Endothelial cell of umbilical vein (primary cell): ENCODE measurements around the gene EHD1. TPM values are rescaled to one million over a fixed set of nuclear protein-coding genes. Genes with fewer than 3 reads are reported as not detected.
A peak's percentile ranks its signal among the peaks of the same experiment; 100 is the strongest.

Source experiments
- BruUV-seq: library from RNA; stranded (reverse); fragments of 400-500 nt; replicated peaks from 2 replicates; lab custom pipeline; 2021; lab: Mats Ljungman, UMichigan
- CTCF ChIA-PET: fragments of 300-600, 350-600 bp; sonication (Branson Sonifier 250); formaldehyde crosslinking; loops from one replicate; lab custom pipeline; 2021; ENCODE audit warnings: antibody characterized with exemption, inconsistent platforms; lab: Charles Lee
- POLR2A ChIA-PET: fragments of 300-600, 350-600 bp; sonication (Branson Sonifier 250); formaldehyde crosslinking; loops from one replicate; lab custom pipeline; 2021; ENCODE audit warnings: antibody characterized with exemption, inconsistent platforms; lab: Charles Lee
- DNase-seq: peaks from one replicate; pipeline ENCODE4 v3.0.0-alpha.2; 2011; ENCODE audit warnings: low read depth, low spot score
- FAIRE-seq: peaks from 2 replicates; lab custom pipeline; 2011; peaks lifted over from hg19 to GRCh38; lab: Jason Lieb, UNC
- H2AFZ ChIP-seq: 2 replicates; pipeline ENCODE4 v1.6.0; 2012; ENCODE audit warnings: low read depth, low read length, control low read depth, inconsistent platforms
- H3K27ac ChIP-seq: 2 replicates; pipeline ENCODE4 v1.5.1; 2011; ENCODE audit warnings: low read depth, mild to moderate bottlenecking, control low read depth, low read length, moderate library complexity; ENCODE audit not compliant: insufficient read depth
- H3K27me3 ChIP-seq, 2 experiments: 2 replicates each; pipeline versions ENCODE4 v1.6.0 to v1.6.1; 2011; ENCODE audit warnings: low read length in 2 of 2, mixed read lengths in 1 of 2; ENCODE audit not compliant: control insufficient read depth in 2 of 2, insufficient read depth in 2 of 2
- H3K36me3 ChIP-seq, 2 experiments: 2 replicates in 1 of 2; 3 replicates in 1 of 2; pipeline ENCODE4 v1.5.1; 2011; ENCODE audit warnings: low read length in 2 of 2, mild to moderate bottlenecking in 1 of 2, moderate library complexity in 1 of 2; ENCODE audit not compliant: control insufficient read depth in 2 of 2, insufficient read depth in 2 of 2; ENCODE audit errors: extremely low read depth in 1 of 2
- H3K4me1 ChIP-seq: 3 replicates; pipeline ENCODE4 v1.5.1; 2011; ENCODE audit warnings: mild to moderate bottlenecking, low read length; ENCODE audit not compliant: control insufficient read depth, insufficient read depth; ENCODE audit errors: extremely low read depth
- H3K4me2 ChIP-seq: 2 replicates; pipeline ENCODE4 v1.6.1; 2011; ENCODE audit warnings: low read length, control low read depth, mixed read lengths; ENCODE audit not compliant: insufficient read depth
- H3K4me3 ChIP-seq, 3 experiments: fragments of 200-600 bp in 1 of 3; sonication (generic), shearing (Covaris generic) in 1 of 3; replicated peaks in 1 of 3; 2 replicates each; pipeline ENCODE4 v1.5.1; 2011 to 2016; ENCODE audit warnings: control low read depth in 3 of 3, low read length in 3 of 3, mild to moderate bottlenecking in 2 of 3, inconsistent platforms in 1 of 3, low read depth in 1 of 3, moderate library complexity in 1 of 3; ENCODE audit not compliant: insufficient read depth in 1 of 3
- H3K79me2 ChIP-seq: 2 replicates; pipeline ENCODE4 v1.6.0; 2012; ENCODE audit warnings: low read length, inconsistent platforms; ENCODE audit not compliant: control insufficient read depth, insufficient read depth
- H3K9ac ChIP-seq: replicated peaks from 2 replicates; pipeline ENCODE3; 2011; ENCODE audit warnings: low read length, control low read depth; ENCODE audit not compliant: insufficient read depth; ENCODE audit errors: extremely low read depth
- H3K9me1 ChIP-seq: replicated peaks from 3 replicates; pipeline ENCODE4 v1.6.0; 2011; ENCODE audit warnings: mild to moderate bottlenecking, low read length; ENCODE audit not compliant: control insufficient read depth, insufficient read depth; ENCODE audit errors: extremely low read depth
- H3K9me3 ChIP-seq: replicated peaks from 2 replicates; pipeline ENCODE4 v1.5.1; 2012; ENCODE audit warnings: low read length, inconsistent platforms; ENCODE audit not compliant: control insufficient read depth, insufficient read depth
- H4K20me1 ChIP-seq: replicated peaks from 2 replicates; pipeline ENCODE3; 2011; ENCODE audit warnings: mild to moderate bottlenecking, low read length; ENCODE audit not compliant: control insufficient read depth, insufficient read depth; ENCODE audit errors: extremely low read depth
- CTCF ChIP-seq, 2 donors: IDR thresholded peaks; 1 replicate in 1 of 2; 2 replicates in 1 of 2; pipeline ENCODE4 v1.5.1; 2011; ENCODE audit warnings: low read length in 2 of 2, mild to moderate bottlenecking in 2 of 2, moderate library complexity in 2 of 2, control low read depth in 1 of 2, inconsistent platforms in 1 of 2, low read depth in 1 of 2; ENCODE audit not compliant: insufficient read depth in 1 of 2; ENCODE audit errors: extremely low read depth in 1 of 2
- EZH2 ChIP-seq: IDR thresholded peaks from 2 replicates; pipeline ENCODE4 v1.6.1; 2012; ENCODE audit warnings: borderline replicate concordance, low read depth, mild to moderate bottlenecking, moderate library complexity, low read length, inconsistent platforms; ENCODE audit not compliant: severe bottlenecking
- FOS ChIP-seq: IDR thresholded peaks from 2 replicates; pipeline ENCODE4 v1.6.1; 2011; ENCODE audit warnings: mild to moderate bottlenecking, low read length, moderate library complexity, borderline replicate concordance; ENCODE audit not compliant: insufficient read depth
- GATA2 ChIP-seq: IDR thresholded peaks from 2 replicates; pipeline ENCODE4 v1.7.0; 2011; ENCODE audit warnings: low read depth, mild to moderate bottlenecking, moderate library complexity, mixed read lengths, low read length; ENCODE audit not compliant: insufficient read length, insufficient read depth
- JUN ChIP-seq: IDR thresholded peaks from 2 replicates; pipeline ENCODE4 v1.6.1; 2011; ENCODE audit warnings: borderline replicate concordance, low read depth; ENCODE audit not compliant: insufficient read length, insufficient read depth
- MAX ChIP-seq: IDR thresholded peaks from 2 replicates; pipeline ENCODE4 v1.6.1; 2011; ENCODE audit not compliant: insufficient read depth, insufficient read length
- MYC ChIP-seq: IDR thresholded peaks from one replicate; pipeline ENCODE4 v1.6.1; 2011; ENCODE audit warnings: mild to moderate bottlenecking, low read depth, low read length
- POLR2A ChIP-seq: IDR thresholded peaks from 2 replicates; pipeline ENCODE4 v1.6.1; 2012; ENCODE audit warnings: low read depth, mild to moderate bottlenecking, control low read depth, low read length
- POLR2AphosphoS5 ChIP-seq: IDR thresholded peaks from 2 replicates; pipeline ENCODE4 v1.6.1; 2012; ENCODE audit warnings: low read depth, mild to moderate bottlenecking, control low read depth, low read length, moderate library complexity; ENCODE audit not compliant: insufficient read depth
- dilution Hi-C: fragments of 300-500 bp; cut with MboI; formaldehyde crosslinking; loops from one replicate; pipeline ENCODE4 v1.15.0; 2019; ENCODE audit warnings: low sequenced_read_pairs; ENCODE audit not compliant: extremely low pct_ligation_motif_present
- intact Hi-C: fragments of 100-400 bp; cut with micrococcal nuclease; formaldehyde crosslinking; loops from one replicate; pipeline ENCODE4 v1.10.0; 2022
- polyA plus RNA-seq, 4 experiments: library from polyadenylated mRNA; depleted of rRNA in 3 of 4; stranded (reverse) in 3 of 4; unstranded in 1 of 4; fragments of >200 nt; gene quantifications; 2 replicates each; pipeline versions ENCODE4 v1.2.1 to v1.2.3, GENCODE V29; 2011 to 2012; ENCODE audit warnings: missing spikeins in 1 of 4
- total RNA-seq: library from RNA; stranded (reverse); gene quantifications from 2 replicates; pipeline ENCODE4 v1.2.3, GENCODE V29; 2021

EHD1 gene
- total and polyA plus RNA-seq, 2 donors (not counting 3 experiments of a cell fraction or from before 2014, with no cell fraction given) = 109 to 136 TPM

DNA sequence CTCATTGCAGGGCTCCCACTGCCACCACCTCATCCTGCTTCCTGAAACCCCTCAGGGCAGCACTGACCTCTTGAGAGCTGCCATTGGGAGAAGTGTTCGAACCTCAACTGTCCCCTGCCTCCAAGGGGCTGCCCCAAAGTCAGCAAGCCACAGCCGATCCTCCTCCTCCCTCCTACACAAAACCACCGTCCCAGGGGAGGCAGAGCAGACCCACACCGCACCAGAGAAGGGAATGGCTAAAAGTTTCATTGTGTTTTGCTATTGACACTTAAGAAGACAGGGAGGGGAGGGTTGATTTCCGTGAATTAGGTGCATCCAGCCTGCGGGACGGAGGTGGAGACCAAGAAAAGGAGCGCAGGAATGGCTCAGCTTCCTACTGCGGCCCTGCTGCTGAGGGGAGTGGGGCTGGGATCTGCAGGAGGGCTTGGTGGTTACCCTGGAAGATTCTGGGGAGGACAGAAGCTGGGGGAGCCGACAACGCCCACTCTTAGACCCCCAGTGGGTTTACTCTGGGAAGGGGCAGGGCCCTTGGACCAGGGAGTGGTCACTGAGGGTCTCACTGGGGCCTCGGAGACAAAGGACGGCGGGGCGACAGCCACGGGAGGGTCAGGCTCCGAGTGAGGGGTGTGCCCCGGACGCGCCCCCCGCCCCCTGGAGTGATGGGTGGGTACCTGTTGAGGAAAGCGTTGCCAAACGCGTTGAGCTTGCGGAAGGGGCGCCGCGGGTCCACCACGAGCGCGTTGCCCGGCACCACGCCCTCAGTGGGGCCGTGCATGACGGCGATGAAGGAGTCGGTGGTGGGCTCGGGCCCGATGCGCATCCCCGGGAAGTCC lies 815 bp downstream of the EHD1 start:
- Histone ChIP-seq H3K79me2 (peaks cover 50% of the 10 kb centered on the region), H3K27ac (peak overlapping the region; percentile 0), H3K27me3 (no peaks in the 10 kb centered on the region), H3K4me2 (peak overlapping the region; percentile 79), H3K4me3 (peak overlapping the region; percentile 30 to 74 (median 63)), H3K9me1 (no peaks in the 10 kb centered on the region), H3K9me3 (no peaks in the 10 kb centered on the region), H4K20me1 (no peaks in the 10 kb centered on the region), H2AFZ (no peak overlapping the region), H3K36me3 (peaks cover 2 to 10% of the 10 kb centered on the region in 2 experiments), H3K9ac (peak overlapping the region; percentile 49), H3K4me1 (peaks cover 22% of the 10 kb centered on the region)
- DNase-seq (peak; percentile 20), FAIRE-seq (no peak)
- POLR2A ChIA-PET = interaction anchor here (0.7 to 3.9 kb wide), 10 partner anchors 9 to 76 kb away, joined by 3 to 45 read pairs (median 5); no protein-coding TSS in a partner anchor
- no TSS peak for BruUV-seq
- dilution Hi-C loops (no loop called here), intact Hi-C loops (loop anchor here (1.0 to 2.0 kb wide), 6 partner anchors 8 to 67 kb away; partner anchors contain the start of genes ATG2A and MEN1)
- CTCF ChIA-PET = interaction anchor here (0.7 to 5.2 kb wide), 12 partner anchors 8 to 90 kb away, joined by 3 to 77 read pairs (median 6); partner anchors contain the start of genes CDC42BPG and PPP2R5B
- TF ChIP-seq CTCF (IDR thresholded peaks at IDR 0.05; ENCODE audit: extremely low read depth in 1 of 2, insufficient read depth in 1 of 2, low read depth in 1 of 2, low read length in 2 of 2) (no peak), MAX (no peak), JUN (no peak), POLR2AphosphoS5 (no peak), EZH2 (no peak), GATA2 (no peak), POLR2A (no peak), MYC (no peak), FOS (no peak)
